Stimulated activated CD4-positive, alpha-beta T cell treated with anti-CD3 and anti-CD28 coated beads, TNF-alpha, amount 100 ng/mL, for 4 hours (primary cell): ENCODE measurements around the gene TUBB6.
A peak's percentile ranks its signal among the peaks of the same experiment; 100 is the strongest.

ENCODE experiments used
- DNase-seq, 3 experiments: peaks; one replicate each; pipeline ENCODE4 v3.0.0-alpha.2; 2020; ENCODE audit warnings: low read depth in 3 of 3

TUBB6 gene

GRCh38 chr18:12314591-12315305 lies 6.7 kb downstream of the TUBB6 start:
- no peak for DNase-seq

GRCh38 chr18:12315490-12315889 lies 7.4 kb downstream of the TUBB6 start:
- no peak for DNase-seq

- no peak for DNase-seq
These were observed 7.9 kb downstream of the TUBB6 start for GRCh38 chr18:12315911-12316310.

- DNase-seq: no peak
These were observed 9.8 kb downstream of the TUBB6 start for GRCh38 chr18:12317664-12318333.

- DNase-seq: no peak
These were observed 10.3 kb downstream of the TUBB6 start for GRCh38 chr18:12318334-12318697.

GRCh38 chr18:12318857-12319256 lies 10.8 kb downstream of the TUBB6 start:
- no peak for DNase-seq

GRCh38 chr18:12321333-12321732 lies 13.3 kb downstream of the TUBB6 start:
- no peak for DNase-seq

- DNase-seq: no peak
These were observed 17.1 kb downstream of the TUBB6 start for GRCh38 chr18:12324991-12325725.

GRCh38 chr18:12325726-12326245 lies 17.7 kb downstream of the TUBB6 start:
- no peak for DNase-seq

- DNase-seq: no peak
These were observed 18.8 kb downstream of the TUBB6 start for GRCh38 chr18:12326711-12327460.

- DNase-seq: peak; percentile 47 to 58 (median 56)
These were observed 19.6 kb downstream of the TUBB6 start for GRCh38 chr18:12327510-12328178.

- DNase-seq: no peak
These were observed 20.3 kb downstream of the TUBB6 start for GRCh38 chr18:12328179-12328823.

- DNase-seq: no peak
These were observed 21.2 kb downstream of the TUBB6 start for GRCh38 chr18:12329125-12329698.

GRCh38 chr18:12330766-12331165 lies 22.7 kb downstream of the TUBB6 start:
- no peak for DNase-seq

- no peak for DNase-seq
These were observed 25.7 kb downstream of the TUBB6 start for GRCh38 chr18:12333506-12334290.

GRCh38 chr18:12334366-12334808 lies 26.3 kb downstream of the TUBB6 start:
- no peak for DNase-seq

- no peak for DNase-seq
These were observed 26.8 kb downstream of the TUBB6 start for GRCh38 chr18:12334863-12335262.

GRCh38 chr18:12335503-12335902 lies 27.5 kb downstream of the TUBB6 start:
- no peak for DNase-seq

GRCh38 chr18:12336171-12336613 lies 28.2 kb downstream of the TUBB6 start:
- DNase-seq: no peak
